Measurements from ENCODE around the gene NLRP3.
A peak's percentile ranks its signal among the peaks of the same experiment; 100 is the strongest.

The NLRP3 gene

DNA sequence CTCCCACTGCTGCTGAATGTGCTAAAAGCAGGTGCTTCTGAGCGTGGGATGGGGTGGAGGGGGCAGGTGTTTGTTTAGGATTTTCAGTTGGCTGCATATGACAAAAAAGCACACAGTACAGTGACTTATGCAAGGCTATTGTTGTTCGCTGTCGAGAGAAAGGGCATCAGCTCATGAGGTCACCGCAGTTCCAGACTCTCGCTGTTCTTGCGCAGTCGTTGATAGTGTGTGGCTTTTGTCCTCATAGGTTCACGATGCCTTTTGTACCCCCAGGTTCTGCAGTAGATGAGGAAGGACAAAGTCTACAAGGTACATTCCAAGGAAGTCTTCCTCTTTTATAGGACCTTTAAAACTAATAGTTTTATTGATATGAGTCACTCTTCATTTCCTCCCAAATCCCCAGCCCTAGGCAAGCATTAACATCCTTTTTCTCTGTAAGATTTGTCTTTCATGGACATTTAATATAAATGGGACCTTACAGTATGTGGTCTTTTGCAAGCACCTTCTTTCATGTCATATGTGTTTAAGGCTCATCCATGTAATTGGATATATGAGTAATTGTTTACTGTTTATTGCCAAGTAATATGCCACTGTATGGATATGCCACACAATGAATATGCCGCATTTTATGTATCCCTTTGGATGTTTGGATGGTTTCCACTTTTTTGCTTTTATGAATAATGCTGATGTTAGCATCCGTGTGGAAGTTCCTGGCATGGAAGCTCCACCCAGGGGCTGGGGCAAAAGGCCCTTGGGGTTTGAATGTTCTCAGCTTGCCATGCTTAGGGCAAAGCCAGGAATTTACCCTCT is 14.5 kb upstream of the NLRP3 start:
- H3K4me3 ChIP-seq, result no peak overlapping the region
- no peaks in the 10 kb centered on the region for H3K27me3 ChIP-seq
- peak overlapping the region in 7 of 11 experiments; percentile 10 to 47 (median 30); a peak in 4 of 22 replicates for H3K27ac ChIP-seq
- no peak for TF ChIP-seq Cebpa-rat (IDR thresholded peaks at IDR 0.05)
- H3K9me3 ChIP-seq (replicated peaks in 1 of 11), result peaks cover 0 to 8% (median 0%) of the 10 kb centered on the region in 11 experiments; a peak in 3 of 22 replicates
- H4K20me1 ChIP-seq, result no peaks in the 10 kb centered on the region
- H3K4me1 ChIP-seq, result peaks cover 0 to 65% (median 29%) of the 10 kb centered on the region in 10 experiments; a peak in 16 of 20 replicates
- peak overlapping the region in 7 of 11 experiments; percentile 12 to 81 (median 56); a peak in 12 of 22 replicates for H3K4me2 ChIP-seq
- no peak overlapping the region for H3K9ac ChIP-seq
- no peaks in the 10 kb centered on the region for H3K36me3 ChIP-seq

DNA sequence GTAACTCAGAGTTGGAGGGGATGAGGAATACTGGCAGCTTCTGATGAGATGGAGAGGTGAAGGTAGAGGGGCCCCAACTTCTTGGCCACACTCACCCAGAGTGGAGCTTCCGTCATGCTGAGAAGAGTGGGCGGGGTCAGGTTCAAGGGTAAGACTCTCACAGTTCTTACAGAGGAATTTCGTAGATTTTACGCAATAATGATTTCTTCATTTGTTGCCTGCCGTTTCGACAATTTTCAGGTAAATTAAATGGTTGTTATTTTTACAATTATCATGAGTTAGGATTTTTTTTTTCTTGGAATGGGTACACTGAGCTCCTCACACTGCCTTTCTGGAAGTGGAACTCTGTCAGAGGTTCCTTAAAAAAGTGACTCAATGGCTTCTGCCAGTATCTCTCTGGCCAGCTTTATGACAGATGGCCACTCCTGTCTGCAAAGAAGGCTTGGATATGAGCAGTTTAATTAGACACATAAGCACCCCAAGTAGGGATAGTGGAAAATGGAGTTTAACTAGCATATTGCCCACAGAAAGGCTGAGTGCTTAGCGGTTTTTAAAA is 13.8 kb upstream of the NLRP3 start:
- H3K27me3 ChIP-seq, result no peaks in the 10 kb centered on the region
- H3K27ac ChIP-seq, result peak overlapping the region in 4 of 11 experiments; percentile 10 to 47 (median 26); a peak in 4 of 22 replicates
- no peak overlapping the region for H3K9ac ChIP-seq
- H3K9me3 ChIP-seq (replicated peaks in 1 of 11), result peaks cover 0 to 8% (median 0%) of the 10 kb centered on the region in 11 experiments; a peak in 3 of 22 replicates
- H3K4me2 ChIP-seq, result peak overlapping the region in 5 of 11 experiments; percentile 40 to 81 (median 59); a peak in 10 of 22 replicates
- H3K4me3 ChIP-seq, result no peak overlapping the region
- H3K4me1 ChIP-seq, result peaks cover 4 to 71% (median 36%) of the 10 kb centered on the region in 10 experiments
- TF ChIP-seq Cebpa-rat (IDR thresholded peaks at IDR 0.05), result no peak
- H4K20me1 ChIP-seq, result no peaks in the 10 kb centered on the region
- H3K36me3 ChIP-seq, result no peaks in the 10 kb centered on the region

DNA sequence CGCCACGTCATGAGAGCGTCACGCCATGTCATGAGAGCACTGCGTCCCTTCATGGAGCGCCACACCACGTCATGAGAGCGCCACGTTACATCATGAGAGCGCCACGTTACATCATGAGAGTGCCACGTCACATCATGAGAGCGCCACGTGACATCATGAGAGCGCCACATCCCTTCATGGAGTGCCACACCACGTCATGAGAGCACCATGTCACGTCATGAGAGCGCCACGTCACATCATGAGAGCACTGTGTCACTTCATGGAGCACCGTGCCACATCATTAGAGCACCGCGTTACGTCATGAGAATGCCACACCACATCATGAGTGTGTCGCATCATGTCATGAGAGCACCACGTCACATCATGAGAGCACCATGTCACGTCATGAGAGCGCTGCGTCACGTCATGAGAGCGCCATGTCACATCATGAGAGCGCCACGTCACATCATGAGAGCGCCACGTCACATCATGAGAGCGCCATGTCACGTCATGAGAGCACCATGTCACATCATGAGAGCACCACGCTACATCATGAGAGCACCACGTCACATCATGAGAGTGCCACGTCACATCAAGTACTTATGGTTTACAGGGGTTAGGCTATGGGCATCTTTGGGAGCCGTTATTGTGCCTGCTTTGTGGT is 9.8 kb upstream of the NLRP3 start:
- H3K36me3 ChIP-seq, result no peaks in the 10 kb centered on the region
- no peak for TF ChIP-seq Cebpa-rat (IDR thresholded peaks at IDR 0.05)
- H3K4me2 ChIP-seq, result peak overlapping the region in 7 of 11 experiments; percentile 85 to 99 (median 92); a peak in 12 of 22 replicates
- H3K4me1 ChIP-seq, result peaks cover 31 to 99% (median 69%) of the 10 kb centered on the region in 10 experiments
- H3K27me3 ChIP-seq, result no peaks in the 10 kb centered on the region
- H3K9ac ChIP-seq, result peak overlapping the region in 6 of 11 experiments; percentile 61 to 79 (median 74); a peak in 8 of 22 replicates
- no peaks in the 10 kb centered on the region for H4K20me1 ChIP-seq
- H3K27ac ChIP-seq, result peak overlapping the region; percentile 74 to 99 (median 96); a peak in 21 of 22 replicates
- no peak overlapping the region for H3K4me3 ChIP-seq
- H3K9me3 ChIP-seq (replicated peaks in 1 of 11), result peaks cover 0 to 8% (median 0%) of the 10 kb centered on the region in 11 experiments; a peak in 3 of 22 replicates

DNA sequence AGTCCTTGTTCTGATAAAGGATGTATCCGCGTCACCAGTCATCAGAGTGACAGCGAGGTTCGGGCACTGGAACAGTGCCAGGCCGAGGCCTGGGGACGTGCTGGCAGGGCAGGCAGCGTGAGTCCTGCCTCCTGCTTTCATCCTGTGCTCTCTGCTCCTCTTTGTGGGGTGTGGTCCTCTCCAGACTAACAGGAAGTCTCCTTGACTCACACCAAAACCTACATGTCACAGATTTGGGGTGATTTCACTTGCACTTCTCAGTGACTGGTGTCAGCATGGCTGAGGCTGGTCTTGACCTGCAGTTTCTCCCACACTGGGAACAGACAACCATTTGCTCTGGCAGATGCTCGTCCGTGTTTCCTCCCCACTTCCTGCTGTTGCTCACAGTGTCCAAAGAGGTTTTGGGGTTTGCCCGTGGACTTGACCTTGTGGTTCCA is 8.8 kb upstream of the NLRP3 start:
- Histone ChIP-seq H4K20me1 (no peaks in the 10 kb centered on the region), H3K4me1 (peaks cover 41 to 99% (median 70%) of the 10 kb centered on the region in 10 experiments), H3K4me2 (peak overlapping the region; percentile 49 to 99 (median 87)), H3K9me3 (replicated peaks in 1 of 11) (peaks cover 0 to 8% (median 0%) of the 10 kb centered on the region in 11 experiments; a peak in 3 of 22 replicates), H3K27ac (peak overlapping the region; percentile 74 to 99 (median 96)), H3K9ac (peak overlapping the region; percentile 45 to 79 (median 68)), H3K4me3 (peak overlapping the region in 4 of 10 experiments; percentile 2 to 57 (median 37); a peak in 6 of 20 replicates), H3K27me3 (no peaks in the 10 kb centered on the region), H3K36me3 (no peaks in the 10 kb centered on the region)
- no peak for TF ChIP-seq Cebpa-rat (IDR thresholded peaks at IDR 0.05)

DNA sequence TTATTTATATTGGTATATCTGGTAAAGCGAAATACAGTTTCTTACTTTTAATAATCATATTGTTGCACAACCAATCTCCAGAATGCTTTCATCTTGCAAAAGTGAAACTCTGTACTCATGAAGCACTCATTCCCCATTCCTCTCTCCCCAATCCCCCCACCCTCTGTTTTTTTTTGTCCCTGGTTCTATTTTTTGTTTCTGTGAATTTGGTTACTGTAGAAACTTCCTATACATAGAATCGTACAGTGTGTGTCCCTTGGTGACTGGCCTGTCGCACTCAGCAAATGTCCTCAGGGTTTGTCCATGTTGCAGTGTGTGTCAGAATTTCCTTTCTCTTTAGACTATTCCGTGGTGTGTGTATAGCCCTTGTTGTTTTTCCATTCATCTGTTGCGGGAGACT is 7.9 kb upstream of the NLRP3 start:
- no peaks in the 10 kb centered on the region for H3K27me3 ChIP-seq

DNA sequence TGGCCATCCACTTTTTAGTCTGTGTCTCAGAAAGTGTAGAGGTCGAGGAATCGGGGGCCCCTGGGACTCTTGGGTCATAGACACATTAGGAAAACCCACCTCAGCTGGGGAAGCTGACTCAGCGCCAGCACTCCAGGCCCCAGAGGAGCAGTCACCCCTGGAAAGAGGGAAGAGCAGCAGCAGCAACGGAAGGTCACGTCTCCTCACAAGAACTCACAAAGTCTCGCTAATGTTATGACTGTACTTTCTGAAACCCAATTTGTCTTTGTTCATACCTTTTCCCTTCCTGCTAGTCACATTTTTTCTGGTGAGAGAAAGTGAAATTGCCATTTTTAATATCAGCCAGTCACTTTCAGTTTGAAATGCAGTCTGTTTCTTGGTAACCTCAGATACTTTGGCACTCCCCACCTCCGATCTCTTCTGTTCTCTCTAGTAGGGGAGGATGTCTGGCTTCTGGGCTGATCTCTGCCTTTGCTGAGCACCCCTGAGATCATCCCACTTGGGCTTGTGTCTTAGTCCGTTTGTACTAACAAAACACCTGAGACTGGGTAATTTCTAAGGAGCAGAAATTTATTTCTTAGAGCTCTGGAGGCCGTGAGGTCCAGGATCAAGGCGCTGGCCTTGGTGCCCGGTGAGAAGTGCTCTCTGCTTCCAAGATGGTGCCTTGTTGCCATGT is 6.0 kb upstream of the NLRP3 start:
- peak overlapping the region; percentile 38 to 99 (median 97); a peak in 21 of 22 replicates for H3K27ac ChIP-seq
- H3K9me3 ChIP-seq (replicated peaks in 1 of 11), result peaks cover 0 to 8% (median 0%) of the 10 kb centered on the region in 11 experiments; a peak in 3 of 22 replicates
- H3K27me3 ChIP-seq, result no peaks in the 10 kb centered on the region
- H4K20me1 ChIP-seq, result no peaks in the 10 kb centered on the region
- TF ChIP-seq Cebpa-rat (IDR thresholded peaks at IDR 0.05), result no peak
- H3K9ac ChIP-seq, result peak overlapping the region; percentile 42 to 68 (median 62); a peak in 21 of 22 replicates
- H3K4me3 ChIP-seq, result peak overlapping the region in 4 of 10 experiments; percentile 2 to 47 (median 10); a peak in 4 of 20 replicates
- H3K4me1 ChIP-seq, result peaks cover 69 to 100% (median 90%) of the 10 kb centered on the region in 10 experiments
- H3K4me2 ChIP-seq, result peak overlapping the region; percentile 50 to 99 (median 92)
- H3K36me3 ChIP-seq, result no peaks in the 10 kb centered on the region

More for the DNA sequence above, 7.9 kb upstream of the NLRP3 start:
- H3K4me2 ChIP-seq, result peak overlapping the region; percentile 49 to 99 (median 87)
- TF ChIP-seq Cebpa-rat (IDR thresholded peaks at IDR 0.05), result peak in 3 of 11 experiments; percentile 22 to 65 (median 64); a peak in 7 of 22 replicates
- peak overlapping the region in 9 of 11 experiments; percentile 61 to 79 (median 69); a peak in 16 of 22 replicates for H3K9ac ChIP-seq
- no peaks in the 10 kb centered on the region for H4K20me1 ChIP-seq
- peak overlapping the region; percentile 74 to 99 (median 96); a peak in 21 of 22 replicates for H3K27ac ChIP-seq
- H3K4me1 ChIP-seq, result peaks cover 50 to 99% (median 77%) of the 10 kb centered on the region in 10 experiments
- peaks cover 0 to 8% (median 0%) of the 10 kb centered on the region in 11 experiments; a peak in 3 of 22 replicates for H3K9me3 ChIP-seq (replicated peaks in 1 of 11)
- H3K4me3 ChIP-seq, result peak overlapping the region in 2 of 10 experiments; percentile 47 to 57; a peak in 3 of 20 replicates
- no peaks in the 10 kb centered on the region for H3K36me3 ChIP-seq

DNA sequence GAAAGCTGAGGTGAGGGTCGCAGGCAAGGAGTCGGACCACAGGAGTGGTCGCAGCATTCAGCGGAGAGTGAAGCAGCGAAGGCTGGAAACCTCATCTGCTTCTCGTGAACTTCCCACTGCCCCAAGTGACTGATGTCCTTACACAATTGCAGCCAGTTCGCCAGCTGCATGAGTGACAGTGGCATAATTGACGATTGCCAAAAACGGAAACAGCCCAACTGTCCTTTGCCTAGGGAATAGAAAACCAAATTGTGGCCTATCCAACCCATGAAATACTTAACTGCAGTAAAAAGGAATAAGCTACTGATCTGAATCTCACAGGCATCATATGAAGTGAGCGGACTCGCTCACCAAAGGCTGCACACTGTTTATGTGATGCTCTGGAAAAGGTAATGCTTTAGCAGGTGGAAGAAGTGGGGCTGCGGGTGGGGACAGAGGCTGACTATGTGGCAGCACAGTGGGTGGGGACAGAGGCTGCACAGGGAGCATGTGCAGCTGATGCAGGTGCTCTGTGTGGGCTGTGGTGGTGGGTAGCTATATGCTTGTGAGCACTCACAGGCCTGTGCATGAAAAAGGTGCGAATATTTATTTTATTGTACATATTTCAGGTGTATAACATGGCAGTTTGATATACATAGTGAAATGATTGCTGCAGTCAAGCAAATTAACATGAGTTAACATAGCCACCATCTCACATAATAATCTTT is 4.2 kb upstream of the NLRP3 start:
- H3K36me3 ChIP-seq, result peaks cover 0 to 1% (median 0%) of the 10 kb centered on the region in 11 experiments; a peak in 5 of 22 replicates
- peak in 10 of 11 experiments; percentile 19 to 98 (median 94); a peak in 17 of 22 replicates for TF ChIP-seq Cebpa-rat (IDR thresholded peaks at IDR 0.05)

More for the DNA sequence above, 4.2 kb upstream of the NLRP3 start:
- Histone ChIP-seq H4K20me1 (peaks cover 0 to 5% (median 0%) of the 10 kb centered on the region in 11 experiments; a peak in 4 of 22 replicates), H3K9me3 (replicated peaks in 1 of 11) (no peaks in the 10 kb centered on the region; a peak in 2 of 22 replicates), H3K27me3 (no peaks in the 10 kb centered on the region), H3K4me1 (peaks cover 80 to 89% (median 88%) of the 10 kb centered on the region in 10 experiments), H3K9ac (peak overlapping the region; percentile 30 to 96 (median 78); a peak in 20 of 22 replicates), H3K4me3 (peak overlapping the region in 7 of 10 experiments; percentile 12 to 64 (median 49); a peak in 10 of 20 replicates), H3K4me2 (peak overlapping the region; percentile 69 to 99 (median 92)), H3K27ac (peak overlapping the region in 10 of 11 experiments; percentile 51 to 99 (median 98); a peak in 21 of 22 replicates)

Measured in BLaER1 treated with 17β-estradiol and CSF1 and Interleukin-3, amounts not matched to agents 10 nM and 100 nM (cell line).